ENCODE measurements around the gene GRIK3.

GRCh38 chr1:37083603-37084002, 49.3 kb upstream of the GRIK3 start:
- no peak for TF ChIP-seq EZH2 (IDR thresholded peaks at IDR 0.05; ENCODE audit: low read length, missing control alignments)
- no peak for TF ChIP-seq CTCF (conservative IDR thresholded peaks at IDR 0.05 in 1 of 2, IDR thresholded peaks at IDR 0.05 in 1 of 2; ENCODE audit: low read depth in 1 of 2, low read length in 2 of 2)

All from fibroblast of lung (primary cell).